ENCODE results near the gene DHRS7C.

Gene DHRS7C

DNA sequence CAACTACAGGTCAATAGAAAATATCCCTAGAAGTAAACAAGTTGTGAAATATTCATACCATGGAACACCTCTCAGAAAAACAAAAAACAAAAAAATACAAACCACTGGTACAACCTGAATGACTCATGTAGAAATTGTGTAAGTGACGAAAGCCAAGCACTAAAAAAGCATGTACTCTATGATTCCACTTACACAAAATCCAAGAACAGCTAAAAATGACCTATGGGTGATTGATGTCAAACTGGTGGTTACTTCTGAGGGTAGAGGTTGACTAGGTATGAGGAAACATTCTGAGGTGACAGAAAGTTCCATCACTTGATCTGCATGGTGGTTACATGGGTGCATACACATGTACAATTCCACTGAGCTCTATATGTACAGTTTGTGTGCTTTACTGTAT, 31.1 kb downstream of the DHRS7C start:
- DNase-seq: no peak

GRCh38 chr17:9755083-9755482, 36.3 kb downstream of the DHRS7C start:
- no peak for DNase-seq

GRCh38 chr17:9750524-9750923, 40.9 kb downstream of the DHRS7C start:
- DNase-seq: no peak

- DNase-seq: no peak
Observed at GRCh38 chr17:9729735-9730420, 61.5 kb downstream of the DHRS7C start.

GRCh38 chr17:9729034-9729650, 62.2 kb downstream of the DHRS7C start:
- DNase-seq: no peak

- DNase-seq: no peak
Observed at GRCh38 chr17:9728564-9728963, 62.8 kb downstream of the DHRS7C start.

- DNase-seq: no peak
Observed at GRCh38 chr17:9728005-9728404, 63.4 kb downstream of the DHRS7C start.

GRCh38 chr17:9726291-9726690, 65.1 kb downstream of the DHRS7C start:
- DNase-seq: no peak

- no peak for DNase-seq
Observed at GRCh38 chr17:9725575-9725974, 65.8 kb downstream of the DHRS7C start.
